Measurements from ENCODE around the gene TEX52. TPM values are rescaled to one million over a fixed set of nuclear protein-coding genes. Genes with fewer than 3 reads are reported as not detected.
A peak's percentile ranks its signal among the peaks of the same experiment; 100 is the strongest.

Gene TEX52
- total and polyA plus RNA-seq, 2 of the 13 experiments (the other 11 are each of a cell fraction or from before 2014, with no cell fraction given): 0.05 TPM; not detected in 1

- in situ Hi-C loops (cut with HindIII; ENCODE audit: extremely low pct_ligation_motif_present, low pct_unique_long_range_greater_than_20kb) (no loop called here), intact Hi-C loops (cut with micrococcal nuclease; ENCODE audit: unreplicated experiment) (no loop called here)
- Histone ChIP-seq H3K36me3 (replicated peaks in 1 of 2; ENCODE audit: control insufficient read depth in 1 of 2, insufficient read depth in 2 of 2, low read length in 2 of 2) (no peaks in the 10 kb centered on the region), H3K4me1 (ENCODE audit: insufficient read depth, low read length) (peaks cover 10% of the 10 kb centered on the region), H3K79me2 (ENCODE audit: insufficient read depth, low read length) (peaks cover 23% of the 10 kb centered on the region), H3K27me3 (ENCODE audit: control insufficient read depth in 1 of 2, insufficient read depth in 2 of 2, low read length in 2 of 2) (no peaks in the 10 kb centered on the region), H3K4me2 (ENCODE audit: low read depth, low read length) (no peak overlapping the region), H3K4me3 (replicated peaks in 1 of 3; ENCODE audit: insufficient read depth in 1 of 3, low read depth in 2 of 3, low read length in 3 of 3) (no peak overlapping the region), H3K27ac (ENCODE audit: extremely low read length, insufficient read depth, low read length) (no peak overlapping the region), H2AFZ (ENCODE audit: low read length) (no peak overlapping the region), H4K20me1 (ENCODE audit: insufficient read depth, low read length) (no peaks in the 10 kb centered on the region), H3K9me3 (ENCODE audit: low read length) (no peaks in the 10 kb centered on the region), H3K9ac (ENCODE audit: insufficient read depth, low read depth, low read length) (no peak overlapping the region)
- POLR2A ChIA-PET: interaction anchor here (0.7 kb wide), 1 partner anchor 10 kb away, joined by 3 read pairs; no protein-coding TSS in a partner anchor
- FAIRE-seq (peak; percentile 68), DNase-seq (ENCODE audit: low spot score) (no peak), ATAC-seq (peak; percentile 60; the same call in 1 of the 3 replicates)
- CTCF ChIA-PET (ENCODE audit: low intra/inter-chr PET ratio, low total read pairs): no interaction called here
- no TSS peak for BruUV-seq (replicated peaks)
- no peak for TF ChIP-seq ZNF782 (CRISPR knock-in tag; IDR thresholded peaks at IDR 0.05; ENCODE audit: borderline replicate concordance)
- TF ChIP-seq ZNF740 (CRISPR knock-in tag; IDR thresholded peaks at IDR 0.05): no peak
- TF ChIP-seq MXI1 (IDR thresholded peaks at IDR 0.05; ENCODE audit: borderline replicate concordance, low read depth, low read length): no peak
- TF ChIP-seq HNF4A (CRISPR knock-in tag; IDR thresholded peaks at IDR 0.05): 0 out of 2 replicates have a peak, but pooled peaks have one; percentile 9
- TF ChIP-seq ZNF430 (CRISPR knock-in tag; IDR thresholded peaks at IDR 0.05): no peak
- no peak for TF ChIP-seq NRL (CRISPR knock-in tag; IDR thresholded peaks at IDR 0.05; ENCODE audit: borderline replicate concordance)
- no peak for TF ChIP-seq MBD4 (IDR thresholded peaks at IDR 0.05; ENCODE audit: borderline replicate concordance, low read length)
- WGBS (ENCODE audit: low lambda C conversion rate): 84% methylated on average over 2 of the region's 2 CpGs
Measured at GRCh38 chr12:2904260-2904659, 47.4 kb upstream of the TEX52 start.

GRCh38 chr12:2902272-2902880 lies 45.5 kb upstream of the TEX52 start:
- no peak overlapping the region for H3K9ac ChIP-seq (ENCODE audit: insufficient read depth, low read depth, low read length)
- no peaks in the 10 kb centered on the region for H3K36me3 ChIP-seq (replicated peaks in 1 of 2; ENCODE audit: control insufficient read depth in 1 of 2, insufficient read depth in 2 of 2, low read length in 2 of 2)
- no peak for TF ChIP-seq ZNF441 (CRISPR knock-in tag; IDR thresholded peaks at IDR 0.05; ENCODE audit: borderline replicate concordance)
- TF ChIP-seq ZNF543 (CRISPR knock-in tag; IDR thresholded peaks at IDR 0.05): no peak
- no peak for TF ChIP-seq BCL3 (CRISPR knock-in tag; IDR thresholded peaks at IDR 0.05)
- TF ChIP-seq CENPT (CRISPR knock-in tag; IDR thresholded peaks at IDR 0.05; ENCODE audit: low read depth): no peak
- WGBS (ENCODE audit: low lambda C conversion rate): 85% methylated on average over 4 of the region's 4 CpGs
- no peak for FAIRE-seq
- intact Hi-C loops (cut with micrococcal nuclease; ENCODE audit: unreplicated experiment) (no loop called here), in situ Hi-C loops (cut with HindIII; ENCODE audit: extremely low pct_ligation_motif_present, low pct_unique_long_range_greater_than_20kb) (no loop called here)
- no peaks in the 10 kb centered on the region for H3K9me3 ChIP-seq (ENCODE audit: low read length)
- no peak for ATAC-seq
- H2AFZ ChIP-seq (ENCODE audit: low read length): no peak overlapping the region
- peaks cover 10% of the 10 kb centered on the region for H3K4me1 ChIP-seq (ENCODE audit: insufficient read depth, low read length)
- no peak for DNase-seq (ENCODE audit: low spot score)
- H3K27ac ChIP-seq (ENCODE audit: extremely low read length, insufficient read depth, low read length): no peak overlapping the region
- BruUV-seq (replicated peaks): no TSS peak
- no peak overlapping the region for H3K4me2 ChIP-seq (ENCODE audit: low read depth, low read length)
- ChIA-PET POLR2A (no interaction called here), CTCF (ENCODE audit: low intra/inter-chr PET ratio, low total read pairs) (no interaction called here)
- no peaks in the 10 kb centered on the region for H3K27me3 ChIP-seq (ENCODE audit: control insufficient read depth in 1 of 2, insufficient read depth in 2 of 2, low read length in 2 of 2)
- peaks cover 24% of the 10 kb centered on the region for H3K79me2 ChIP-seq (ENCODE audit: insufficient read depth, low read length)
- H4K20me1 ChIP-seq (ENCODE audit: insufficient read depth, low read length): no peaks in the 10 kb centered on the region
- H3K4me3 ChIP-seq (replicated peaks in 1 of 3; ENCODE audit: insufficient read depth in 1 of 3, low read depth in 2 of 3, low read length in 3 of 3): no peak overlapping the region

Data from HepG2 (cell line).